Activated effector memory CD4-positive, alpha-beta T cell treated with Interleukin-2 at 50 U/mL for 16 hours (primary cell): ENCODE measurements around the gene SLC16A12.

Source experiments
- DNase-seq: peaks from one replicate; pipeline ENCODE4 v3.0.0-alpha.2; 2020

SLC16A12 gene, protein sequence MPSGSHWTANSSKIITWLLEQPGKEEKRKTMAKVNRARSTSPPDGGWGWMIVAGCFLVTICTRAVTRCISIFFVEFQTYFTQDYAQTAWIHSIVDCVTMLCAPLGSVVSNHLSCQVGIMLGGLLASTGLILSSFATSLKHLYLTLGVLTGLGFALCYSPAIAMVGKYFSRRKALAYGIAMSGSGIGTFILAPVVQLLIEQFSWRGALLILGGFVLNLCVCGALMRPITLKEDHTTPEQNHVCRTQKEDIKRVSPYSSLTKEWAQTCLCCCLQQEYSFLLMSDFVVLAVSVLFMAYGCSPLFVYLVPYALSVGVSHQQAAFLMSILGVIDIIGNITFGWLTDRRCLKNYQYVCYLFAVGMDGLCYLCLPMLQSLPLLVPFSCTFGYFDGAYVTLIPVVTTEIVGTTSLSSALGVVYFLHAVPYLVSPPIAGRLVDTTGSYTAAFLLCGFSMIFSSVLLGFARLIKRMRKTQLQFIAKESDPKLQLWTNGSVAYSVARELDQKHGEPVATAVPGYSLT

DNA sequence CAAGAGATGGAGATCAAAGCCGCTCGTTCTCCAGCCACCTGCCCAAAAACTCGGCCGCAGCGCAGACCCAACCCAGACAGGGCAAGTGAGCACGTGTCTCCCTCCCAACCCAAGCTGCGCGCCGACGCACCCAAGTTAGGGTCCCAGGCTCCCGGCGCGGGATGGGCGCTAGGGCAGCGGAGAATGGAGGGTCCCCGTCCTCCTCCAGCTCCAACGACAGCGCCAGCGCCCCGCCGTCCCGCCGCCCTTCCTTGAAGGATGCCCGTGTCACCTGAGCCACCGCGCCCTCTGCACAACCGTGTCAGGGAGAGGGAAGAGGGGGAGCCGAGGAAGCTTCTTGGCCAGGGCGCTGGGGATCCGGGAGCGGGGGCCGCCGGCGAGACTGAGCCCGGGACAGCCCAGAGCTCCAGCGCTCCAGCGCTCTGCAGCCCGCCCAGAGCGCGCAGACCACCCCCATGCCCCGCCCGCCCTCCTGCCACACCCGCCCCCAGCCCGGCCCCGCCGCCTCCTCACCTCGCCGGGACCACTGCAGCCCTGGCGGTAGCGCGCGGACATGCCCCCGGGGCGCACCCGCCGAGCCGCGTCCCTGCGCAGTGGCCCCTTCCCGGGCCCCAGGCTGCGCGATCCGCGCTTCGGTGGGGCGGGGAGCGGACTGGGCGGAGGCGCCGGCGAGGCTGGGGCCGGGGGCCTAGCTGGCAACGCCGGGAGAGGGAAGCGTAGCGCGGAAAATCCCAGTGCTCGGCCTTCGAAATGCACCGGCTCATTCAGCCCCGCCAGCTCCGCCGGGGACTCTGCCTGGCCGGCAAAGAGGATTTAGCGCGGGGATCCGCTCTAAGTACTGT, at the start of gene SLC16A12:
SLC16A12 (minus strand) TSS at position 424 of the 842 bp plus-strand sequence. CDS start 73,016 bp downstream, outside the sequence.
- DNase-seq: no peak

DNA sequence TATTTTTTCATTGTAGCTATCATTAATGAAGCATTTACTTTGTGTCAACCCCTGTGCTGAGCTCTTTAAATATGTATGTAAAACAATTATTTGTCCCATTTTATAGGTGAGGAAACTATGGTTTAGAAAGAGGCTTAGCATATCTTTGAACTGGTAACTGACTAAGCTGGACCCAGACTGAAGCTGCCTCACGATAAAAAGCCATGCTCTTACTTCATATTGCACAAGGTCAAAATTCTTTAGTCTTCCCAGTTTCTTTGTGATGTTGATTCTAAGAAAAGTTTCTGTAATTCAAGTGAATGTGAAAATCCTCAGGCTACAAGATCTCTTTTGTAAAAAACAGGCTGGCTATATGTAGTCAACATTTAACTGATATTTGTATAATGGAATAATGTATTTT, 46.6 kb upstream of the SLC16A12 start:
- no peak for DNase-seq

DNA sequence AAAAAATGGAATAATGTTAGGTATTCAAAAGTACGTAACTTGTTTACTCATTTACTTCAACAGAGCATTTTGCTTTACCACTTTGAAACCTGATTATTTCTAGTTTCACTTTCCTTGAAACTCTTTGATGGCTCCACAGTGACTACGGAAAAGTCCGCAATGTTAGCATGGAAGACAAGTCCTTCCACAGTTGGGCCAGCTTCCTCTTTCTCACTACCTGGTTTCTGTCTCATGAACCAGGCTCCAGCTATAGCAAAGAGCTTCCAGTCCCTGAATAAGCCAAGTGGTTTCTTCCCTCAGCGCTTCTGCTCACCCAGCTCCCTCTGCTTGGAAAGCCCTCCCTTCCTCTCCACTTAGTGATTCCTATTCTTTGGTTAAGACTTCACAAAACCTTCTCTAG, 44.8 kb upstream of the SLC16A12 start:
- DNase-seq: no peak

DNA sequence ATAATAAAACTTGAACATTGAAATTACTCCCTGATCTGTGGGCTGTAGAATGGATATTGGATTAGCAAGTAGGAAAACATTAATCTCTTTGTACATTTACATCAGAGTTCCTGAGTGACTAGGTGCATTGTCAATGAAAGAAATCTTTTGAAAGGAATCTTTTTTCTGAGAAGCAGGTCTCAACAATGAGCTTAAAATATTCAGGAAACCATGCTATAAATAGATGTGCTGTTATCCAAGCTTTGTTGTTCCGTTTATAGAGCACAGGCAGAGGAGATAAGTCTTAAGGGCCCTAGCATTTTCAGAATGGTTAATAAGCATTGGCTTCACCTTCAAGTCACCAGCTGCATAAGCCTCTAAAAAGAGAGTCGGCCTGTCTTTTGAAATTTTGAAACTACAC, 41.3 kb upstream of the SLC16A12 start:
- no peak for DNase-seq

DNA sequence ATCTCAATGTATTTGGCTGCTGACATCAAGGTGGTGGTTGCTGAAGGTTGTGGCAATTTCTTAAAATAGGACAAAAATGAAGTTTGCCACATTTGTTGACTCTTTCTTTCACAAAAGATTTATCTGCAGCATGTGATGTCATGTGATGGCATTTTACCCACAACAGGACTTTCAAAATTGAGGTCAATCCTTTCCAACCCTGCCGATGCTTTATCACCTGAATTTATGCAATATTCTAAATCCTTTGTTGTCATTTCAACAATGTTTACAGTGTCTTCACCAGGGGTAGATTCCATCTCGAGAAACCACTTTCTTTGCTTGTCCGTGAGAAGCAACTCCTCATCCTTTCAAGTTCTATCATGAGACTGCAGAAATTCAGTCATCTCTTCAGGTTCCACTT, 40.6 kb upstream of the SLC16A12 start:
- no peak for DNase-seq

DNA sequence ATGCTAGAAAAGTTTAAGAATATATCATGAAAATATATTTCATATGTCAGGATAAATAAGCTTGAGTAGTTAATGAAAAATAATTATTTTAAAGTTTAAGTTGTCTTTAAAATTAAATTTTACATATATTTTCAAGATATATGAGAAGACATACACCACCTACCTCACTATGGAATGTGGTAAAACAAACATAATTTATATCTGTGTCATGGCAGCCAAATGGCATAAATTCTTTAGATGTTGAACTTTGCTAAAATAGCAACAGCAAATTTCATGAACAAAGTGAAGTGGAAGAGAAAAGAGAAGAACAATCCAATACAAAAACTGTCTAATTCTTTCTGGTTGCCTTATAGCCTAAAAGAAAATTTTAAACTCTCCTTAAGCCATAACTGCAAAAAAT, 39.6 kb upstream of the SLC16A12 start:
- DNase-seq: no peak

DNA sequence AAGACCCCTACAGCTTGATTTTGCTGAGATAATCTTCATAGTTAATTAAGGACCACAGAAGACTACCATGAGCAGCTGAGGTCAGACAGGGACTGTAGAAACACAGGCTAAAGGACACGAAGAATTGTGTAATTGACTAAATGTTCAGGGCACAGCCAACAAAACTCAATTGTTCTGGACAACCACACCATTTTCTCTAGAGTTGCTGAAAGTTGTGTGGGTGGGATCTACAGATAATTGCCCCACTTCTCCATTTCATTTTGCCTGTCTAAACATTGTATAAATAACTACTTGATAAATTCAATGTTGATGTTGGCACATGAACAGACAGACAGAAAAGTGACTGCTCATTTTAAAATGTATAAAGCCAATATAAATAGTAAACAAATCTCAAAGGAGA, 39.0 kb upstream of the SLC16A12 start:
- DNase-seq: no peak

DNA sequence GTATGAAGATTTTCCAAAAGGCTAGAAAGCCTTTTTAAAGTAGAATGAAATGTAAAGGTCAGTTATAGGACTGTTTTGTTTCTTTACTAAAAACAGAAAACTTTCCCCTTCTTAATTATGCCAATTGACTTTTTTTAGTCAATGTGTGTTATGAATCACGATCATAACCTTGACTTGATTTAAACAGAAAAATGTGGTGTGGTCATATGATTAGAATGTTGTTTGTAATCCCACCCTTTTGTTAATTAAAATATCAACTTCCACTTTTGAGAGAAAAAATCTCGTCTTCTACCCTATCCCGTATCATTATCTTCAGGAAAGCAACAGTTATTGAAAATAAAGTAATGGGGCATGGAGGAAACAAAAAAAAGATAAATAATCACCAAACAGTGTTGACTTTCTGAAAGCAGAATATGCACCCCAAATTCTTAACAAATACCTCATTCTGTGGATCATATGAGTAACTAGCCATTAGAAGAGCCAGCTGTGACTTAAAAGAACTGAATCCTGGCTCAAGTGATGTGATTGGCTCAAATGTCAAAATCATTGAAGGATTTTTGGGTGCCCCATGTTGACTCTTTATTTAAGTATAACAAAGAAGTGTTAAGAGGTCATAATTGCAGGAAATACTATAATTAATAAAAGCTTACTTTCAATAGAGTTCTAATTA, 32.3 kb upstream of the SLC16A12 start:
- DNase-seq: no peak

DNA sequence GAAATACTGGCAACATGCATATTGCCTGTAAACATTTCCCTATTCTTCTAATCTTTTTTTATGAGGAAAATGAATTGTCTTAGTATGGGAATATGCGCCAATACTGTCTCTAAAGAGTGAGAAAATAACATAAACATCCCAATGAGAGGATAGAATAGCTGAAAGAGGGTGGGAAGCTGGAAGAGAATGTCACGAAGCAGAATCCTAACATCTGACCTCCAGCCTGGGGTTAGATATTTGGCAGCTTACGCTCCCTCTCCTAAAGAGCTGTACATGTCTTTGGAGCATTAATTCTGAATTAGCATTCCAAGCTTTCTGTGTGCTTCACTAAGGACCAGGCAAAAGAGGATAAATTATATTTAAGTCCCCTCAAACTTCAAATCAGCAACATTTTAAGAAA, 31.6 kb upstream of the SLC16A12 start:
- DNase-seq: no peak

DNA sequence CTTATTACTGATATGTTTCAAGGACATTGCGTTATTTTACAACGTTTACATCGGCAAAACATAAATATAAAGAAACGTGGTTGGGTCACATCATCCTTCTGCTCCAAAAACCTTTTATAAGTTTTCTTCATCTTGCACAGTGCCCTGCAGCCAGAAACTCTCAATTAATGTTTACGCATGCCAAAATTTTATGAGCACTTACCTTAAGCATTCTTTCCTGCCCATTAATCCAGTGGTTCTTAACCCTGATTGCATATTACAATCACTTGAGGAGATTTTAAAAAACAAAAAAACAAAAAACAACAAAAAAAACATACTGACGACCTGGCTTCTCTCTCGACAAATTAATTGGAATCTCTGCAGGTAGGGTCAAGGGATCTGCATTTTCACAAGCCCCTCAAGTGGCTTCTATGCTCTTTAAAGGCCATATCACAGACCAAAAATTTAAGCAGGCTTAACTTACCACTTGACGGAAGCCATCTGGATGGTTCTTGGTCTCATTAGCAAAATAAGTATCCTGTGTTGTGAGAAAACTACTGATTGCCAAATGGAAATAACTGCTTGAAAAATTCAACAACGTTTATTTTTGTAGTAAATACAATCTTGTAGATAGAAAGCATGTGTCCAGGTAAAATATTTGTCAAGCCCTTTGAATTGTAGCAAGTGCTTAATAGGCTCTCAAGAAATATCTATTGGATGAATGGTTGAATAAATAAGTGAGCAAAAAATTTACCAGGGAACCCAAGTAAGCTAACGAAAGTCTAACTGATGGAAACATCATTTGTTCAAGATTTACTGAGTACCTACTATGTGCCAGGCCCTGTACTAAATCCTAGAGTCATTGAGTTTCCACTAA, 30.9 kb upstream of the SLC16A12 start:
- no peak for DNase-seq

DNA sequence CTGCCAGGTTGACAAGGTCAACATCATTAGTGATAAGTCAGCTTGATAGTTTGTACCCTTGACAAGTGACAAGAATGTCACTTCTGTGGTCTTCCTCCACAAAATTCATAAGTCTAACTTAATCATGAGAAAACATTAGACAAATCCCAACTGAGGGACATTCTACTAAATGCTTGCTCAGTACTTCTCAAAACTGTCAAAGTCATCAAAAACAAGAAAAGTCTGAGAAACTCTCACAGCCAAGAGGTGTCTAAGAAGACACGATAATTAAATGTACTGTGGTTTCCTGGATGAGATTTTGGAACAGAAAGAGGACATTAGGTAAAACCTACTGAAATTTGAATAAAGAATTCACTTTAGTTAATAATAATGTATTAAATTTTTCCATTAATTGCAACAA, 29.8 kb upstream of the SLC16A12 start:
- no peak for DNase-seq

DNA sequence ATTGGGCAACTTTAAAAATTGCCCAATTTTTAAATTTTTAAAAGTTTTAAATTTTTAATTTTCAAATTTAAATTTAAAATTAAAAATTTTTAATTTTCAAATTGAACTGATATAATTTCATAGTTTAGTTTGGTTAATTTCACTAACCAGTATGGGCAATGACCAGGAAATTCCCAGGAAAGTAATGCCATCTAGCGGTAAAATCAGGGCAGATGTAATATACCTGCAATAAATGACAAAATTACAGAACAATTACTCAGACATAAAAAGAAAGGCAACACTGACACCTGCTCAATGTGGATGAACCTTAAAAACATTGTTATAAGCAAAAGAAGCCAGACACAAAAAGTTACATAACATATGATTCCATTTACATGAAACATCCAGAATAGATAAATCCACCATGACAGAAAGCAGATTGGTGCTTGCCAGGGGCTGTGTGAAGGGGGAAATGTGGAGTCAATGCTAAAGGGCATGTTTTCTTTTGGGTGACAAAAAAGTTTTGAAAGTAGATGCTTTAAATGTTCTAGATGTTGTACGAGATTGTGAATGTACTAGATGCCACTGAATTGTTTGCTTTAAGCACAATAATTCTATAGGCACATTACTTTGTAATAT, 28.6 kb upstream of the SLC16A12 start:
- no peak for DNase-seq

DNA sequence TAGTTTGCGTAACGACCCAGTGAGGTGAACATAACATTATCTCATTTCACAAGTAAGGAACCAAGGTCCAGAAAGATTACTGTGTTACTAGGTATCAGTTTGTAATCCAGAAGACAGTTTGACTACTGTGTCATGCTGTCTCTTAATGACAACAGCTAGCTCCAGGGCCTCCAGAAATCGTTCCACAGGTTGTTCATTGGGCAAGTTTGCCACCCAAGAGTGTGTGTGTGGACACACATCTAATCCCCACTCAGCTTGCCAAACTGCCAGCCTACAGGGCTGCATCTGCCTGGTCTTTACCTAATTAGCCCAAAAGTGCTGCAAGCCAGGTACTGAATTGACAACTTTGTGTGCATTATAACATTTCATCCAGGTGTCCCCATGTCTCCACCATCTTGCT, 27.9 kb upstream of the SLC16A12 start:
- no peak for DNase-seq

DNA sequence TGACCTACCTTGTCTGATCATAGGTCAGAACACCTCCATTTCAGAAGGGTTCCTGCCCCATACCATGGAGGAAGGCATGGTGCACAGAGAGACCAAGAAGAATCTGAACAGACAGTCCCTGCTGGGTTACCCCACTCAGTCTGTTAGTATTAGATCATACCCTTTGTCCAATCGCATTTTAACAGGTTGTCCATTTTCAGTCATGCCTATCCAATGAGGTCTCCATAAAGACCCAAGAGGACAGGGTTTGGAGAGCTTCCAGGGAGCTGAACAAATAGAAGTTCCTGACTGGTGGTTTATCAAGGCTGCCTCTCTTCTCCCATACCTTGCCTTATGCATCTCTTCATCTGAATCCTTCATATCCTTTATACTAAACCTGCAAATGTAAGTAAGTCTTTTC, 21.2 kb upstream of the SLC16A12 start:
- no peak for DNase-seq

DNA sequence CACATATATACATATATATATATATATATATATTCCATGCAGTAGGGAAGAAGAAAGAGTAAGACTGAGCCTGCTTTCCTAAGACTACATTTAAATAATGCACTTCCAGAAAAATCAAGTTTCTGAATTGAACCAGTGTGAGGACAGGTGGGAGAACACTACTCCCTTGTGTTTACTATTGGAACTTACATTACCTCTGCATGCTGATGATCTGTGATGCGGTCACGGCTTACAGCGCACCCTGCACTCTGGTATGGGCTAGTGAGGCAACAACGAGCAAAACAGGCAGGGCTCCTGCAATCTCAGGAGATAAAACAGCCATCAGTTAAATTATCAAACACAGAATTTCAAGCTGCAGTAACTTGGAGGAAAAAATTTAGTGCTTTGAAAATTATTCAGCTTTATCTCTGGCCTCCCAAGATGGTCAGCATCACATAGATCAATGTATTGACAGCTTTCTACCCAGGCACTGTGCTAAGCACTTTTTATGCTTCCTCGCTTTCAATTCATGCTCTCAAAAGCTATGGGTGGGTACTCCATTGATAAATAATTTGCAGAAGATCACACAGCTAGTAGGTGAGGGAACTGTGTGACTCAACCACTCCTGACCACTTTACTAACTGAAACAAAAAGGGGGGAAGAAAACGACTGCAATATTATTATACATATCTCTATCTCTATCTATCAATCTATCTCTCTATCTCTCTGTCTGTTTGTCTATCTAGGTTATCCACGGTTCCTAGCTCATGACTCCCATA, 20.5 kb upstream of the SLC16A12 start:
- no peak for DNase-seq

DNA sequence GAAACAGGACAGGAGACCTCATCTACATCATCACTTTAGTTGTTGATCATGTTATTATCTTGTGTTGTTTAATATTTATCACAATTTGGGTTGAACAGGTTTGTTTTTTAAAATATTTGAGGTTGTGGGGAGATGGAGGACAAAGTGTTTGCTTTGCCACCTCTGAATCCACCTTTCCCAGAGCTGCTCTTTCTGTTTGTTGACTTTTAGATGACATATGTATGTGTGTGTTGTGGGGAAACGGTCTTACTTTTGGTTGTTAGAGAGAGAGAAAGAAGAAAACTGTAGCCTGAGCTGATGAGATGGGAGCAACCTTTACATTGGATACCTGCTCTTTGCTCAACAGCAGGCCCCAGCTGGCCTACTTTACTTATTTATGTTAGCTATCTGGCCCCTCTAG, 19.0 kb upstream of the SLC16A12 start:
- no peak for DNase-seq

DNA sequence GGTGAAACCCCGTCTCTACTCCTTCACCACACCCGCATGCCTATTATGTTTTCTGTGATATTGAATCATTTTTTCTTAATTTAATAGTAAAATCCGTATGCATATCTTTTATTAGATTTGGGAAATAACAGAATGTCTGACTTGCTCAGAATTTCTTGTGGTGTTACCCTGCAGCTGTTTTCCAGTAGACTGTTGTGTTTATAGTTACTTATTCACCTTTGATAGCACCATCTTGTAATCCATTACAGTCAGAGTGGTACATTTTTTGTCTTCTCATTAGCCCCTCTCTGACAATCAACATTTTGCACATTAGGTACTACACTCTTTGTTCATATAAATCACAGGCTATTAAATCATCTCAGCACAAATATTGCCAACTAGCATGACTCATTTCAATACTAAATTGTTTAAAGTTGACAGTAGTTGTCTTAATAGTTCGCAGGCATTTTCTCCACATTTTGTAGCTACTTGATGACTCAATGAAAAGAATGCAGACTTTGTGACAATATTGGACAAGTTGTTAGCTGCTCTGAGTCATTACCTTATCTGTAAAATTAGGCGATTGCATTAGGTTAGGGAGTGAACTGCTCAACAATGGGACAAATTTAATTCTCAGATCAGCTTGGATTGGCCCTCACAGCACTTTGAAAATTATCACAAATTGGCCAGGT, 17.8 kb upstream of the SLC16A12 start:
- no peak for DNase-seq

DNA sequence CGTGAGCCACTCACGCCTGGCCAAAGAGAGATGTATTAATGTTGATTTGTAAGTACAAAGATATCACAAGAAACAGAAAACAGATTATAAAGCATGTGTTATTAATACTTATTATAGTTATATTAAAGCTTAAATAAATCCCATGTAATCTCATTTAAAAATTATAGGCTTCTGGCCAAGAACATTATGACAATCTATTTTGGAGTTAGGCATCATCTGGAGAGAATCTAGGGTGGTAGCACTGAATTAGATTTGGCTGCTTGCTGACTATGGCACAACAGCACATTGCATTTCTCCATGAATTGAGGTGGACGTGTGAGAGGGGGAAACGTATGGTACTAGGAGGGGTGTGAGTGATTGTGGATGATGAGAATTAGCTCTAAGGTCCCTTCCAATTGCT, 16.8 kb upstream of the SLC16A12 start:
- DNase-seq: no peak

DNA sequence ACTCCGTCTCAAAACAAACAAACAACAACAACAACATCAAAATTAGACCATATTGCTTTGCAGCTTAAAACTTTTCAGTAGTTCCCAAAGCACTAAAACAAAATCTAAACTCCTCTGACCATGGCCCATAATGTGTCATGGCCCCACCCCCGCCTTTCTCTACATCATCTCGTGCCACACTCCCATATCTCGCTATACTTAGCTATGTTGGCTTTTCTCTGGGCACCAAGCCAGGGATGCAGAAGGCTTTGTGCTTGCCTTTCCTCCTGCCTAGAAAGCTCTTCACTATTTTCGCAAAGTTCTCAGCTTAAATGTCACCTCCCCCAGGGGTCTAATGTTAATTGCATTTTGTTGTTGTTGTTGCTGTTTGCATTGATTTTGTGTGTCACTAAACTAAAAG, 15.1 kb upstream of the SLC16A12 start:
- no peak for DNase-seq

DNA sequence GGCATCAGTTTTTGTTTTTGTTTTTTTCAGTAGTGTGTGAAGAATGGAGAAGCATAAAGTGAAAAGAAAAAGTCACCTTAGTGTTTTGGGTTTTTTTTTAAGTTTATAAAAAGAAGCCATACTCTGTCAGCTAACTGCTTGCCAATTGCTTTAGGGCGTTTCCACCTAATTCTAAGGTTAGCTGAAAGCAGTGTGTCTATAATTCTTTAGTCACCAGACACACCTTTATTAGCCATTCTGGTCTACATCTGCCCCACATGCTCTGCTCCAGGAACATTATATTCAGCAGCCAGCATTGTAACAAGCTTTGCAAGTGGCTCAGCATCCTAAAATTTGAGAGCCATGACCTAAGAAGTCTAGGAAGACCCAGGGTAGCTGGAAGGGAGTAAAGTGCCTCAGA, 14.1 kb upstream of the SLC16A12 start:
- DNase-seq: no peak

DNA sequence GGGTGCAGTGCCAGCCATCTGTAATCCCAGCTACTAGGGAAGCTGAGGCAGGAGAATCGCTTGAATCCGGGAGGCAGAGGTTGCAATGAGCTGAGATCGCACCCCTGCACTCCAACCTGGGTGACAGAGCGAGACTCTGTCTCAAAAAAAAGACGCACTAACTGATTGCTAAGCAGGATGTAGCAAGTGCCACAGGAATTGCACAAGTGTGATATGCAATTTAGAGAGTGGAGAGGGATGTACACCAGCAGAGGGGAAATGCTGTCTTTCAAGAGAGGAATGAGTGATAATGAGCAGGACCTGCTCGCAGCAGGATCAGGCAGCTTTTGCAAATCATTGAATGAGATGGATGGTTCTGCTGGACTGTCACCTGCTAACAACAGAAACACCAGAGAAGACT, 13.3 kb upstream of the SLC16A12 start:
- DNase-seq: no peak
